Activated naive CD8-positive, alpha-beta T cell treated with anti-CD3 and anti-CD28 coated beads, Interleukin-2, amount 50 U/mL, for 16 hours (primary cell): ENCODE data around the gene SPINT2.
"Not testable (repeated sequence)": the region's sequence is repeated elsewhere in the genome, so short reads cannot be mapped to it uniquely, and the experiment has no call there.

Experiments used
- DNase-seq: peaks from one replicate; pipeline ENCODE4 v3.0.0-alpha.2; 2020; ENCODE audit warnings: low read depth, low spot score

The SPINT2 gene

GRCh38 chr19:38264486-38265212, at the start of gene SPINT2:
Gene SPINT2 (plus strand): TSS chr19:38264573. CDS start chr19:38264893, 320 bp downstream.
- peak; percentile 4 for DNase-seq

GRCh38 chr19:38216785-38217641, 47.4 kb upstream of the SPINT2 start:
- no peak for DNase-seq

- DNase-seq = no peak
These were observed 46.2 kb upstream of the SPINT2 start for GRCh38 chr19:38218204-38218603.

DNA sequence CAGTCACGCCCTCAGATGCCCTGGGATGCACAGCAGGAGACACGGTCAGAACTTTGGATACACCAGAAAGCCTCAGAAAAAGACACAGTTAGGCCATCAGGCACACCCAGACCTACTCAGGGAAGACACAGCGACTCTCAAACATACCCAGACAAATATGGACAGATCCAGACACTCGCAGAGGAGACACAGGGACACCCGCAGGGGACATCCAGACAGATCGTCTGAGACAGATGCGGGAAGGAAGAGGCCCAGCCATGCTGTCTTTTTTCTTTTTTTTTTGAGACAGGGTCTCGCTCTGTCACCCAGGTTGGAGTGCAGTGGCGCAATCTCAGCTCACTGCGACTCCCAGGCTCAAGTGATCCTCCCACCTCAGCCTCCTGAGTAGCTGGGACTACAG, 45.2 kb upstream of the SPINT2 start:
- no peak for DNase-seq

DNA sequence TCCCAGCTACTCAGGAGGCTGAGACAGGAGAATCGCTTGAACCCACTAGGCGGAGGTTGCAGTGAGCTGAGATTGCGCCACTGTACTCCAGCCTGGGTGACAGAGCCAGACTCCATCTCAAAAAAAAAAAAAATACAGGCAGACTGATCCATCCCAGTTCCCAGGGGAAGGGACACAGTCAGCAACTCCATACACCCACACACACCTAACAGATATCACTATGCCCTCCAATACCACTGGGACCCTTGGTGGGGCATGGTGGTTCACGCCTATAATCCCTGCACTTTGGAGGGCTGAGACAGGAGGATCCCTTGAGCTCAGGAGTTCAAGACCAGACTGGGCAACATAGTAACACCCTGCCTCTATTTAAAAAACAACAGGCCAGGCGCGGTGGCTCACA, 43.0 kb upstream of the SPINT2 start:
- DNase-seq = no peak

- no peak for DNase-seq
These were observed 42.2 kb upstream of the SPINT2 start for GRCh38 chr19:38221919-38222830.

GRCh38 chr19:38223119-38223523, 41.3 kb upstream of the SPINT2 start:
- DNase-seq = no peak

DNA sequence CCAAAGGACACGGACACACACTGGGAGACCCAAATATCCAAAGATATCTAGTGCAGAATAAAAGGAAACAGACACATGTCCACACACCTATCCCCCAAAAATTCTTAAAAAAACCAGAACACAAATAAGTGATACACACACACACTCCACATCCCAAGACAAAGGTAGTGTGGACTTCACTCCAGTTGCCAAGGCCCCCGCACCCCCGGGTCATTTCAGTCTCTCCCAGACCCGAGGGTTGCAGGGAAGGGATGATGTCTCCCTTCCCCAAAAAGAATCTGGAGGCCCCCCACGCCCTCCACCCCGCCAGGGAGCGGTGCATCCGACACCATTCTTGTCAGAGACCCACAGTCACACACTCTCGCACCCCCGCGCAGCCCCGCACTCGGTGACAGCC, 40.8 kb upstream of the SPINT2 start:
- DNase-seq = no peak

DNA sequence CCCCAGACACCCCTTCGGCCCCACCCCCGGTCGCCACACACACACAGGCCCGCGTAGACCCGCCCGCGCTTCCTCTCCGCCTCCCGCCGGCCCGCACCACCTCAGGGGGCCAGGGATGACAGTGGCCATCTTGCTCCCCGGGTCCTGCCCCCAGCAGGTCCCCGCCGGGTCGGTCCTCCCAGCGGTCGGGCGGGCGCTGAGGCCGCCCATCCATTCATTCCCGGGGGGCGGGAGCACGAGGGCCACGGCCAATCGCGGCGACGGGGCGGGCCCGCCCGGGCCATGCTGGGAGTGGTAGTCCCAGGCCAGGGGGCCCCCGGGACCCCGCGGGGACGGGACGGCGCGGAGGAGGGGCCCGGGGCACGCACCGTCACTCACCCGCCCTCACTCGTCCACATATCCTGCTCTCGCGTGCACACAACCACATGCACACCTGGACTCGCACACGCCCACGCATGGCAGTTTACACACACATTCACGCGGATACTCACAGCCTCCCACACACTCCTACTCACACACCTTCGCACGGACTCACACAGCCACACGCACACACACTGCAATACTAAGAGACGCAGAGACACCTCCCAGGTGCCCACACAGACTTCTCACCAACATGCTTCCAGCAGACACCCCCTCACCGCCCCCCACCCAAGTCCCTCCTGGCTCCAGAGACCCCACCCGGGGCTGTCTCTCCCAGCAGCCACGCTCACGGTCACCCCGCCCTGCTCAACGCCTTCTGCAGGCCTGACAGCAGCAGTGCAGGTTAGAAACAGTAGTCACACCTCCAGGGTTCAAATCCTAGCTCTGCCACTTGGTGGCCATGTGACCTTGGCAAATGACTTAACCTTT, 40.1 kb upstream of the SPINT2 start, which contains the start of gene DPF1:
Gene DPF1 (minus strand): TSS at position 209 of the 849 bp plus-strand sequence. CDS start 80 bp downstream, at position 129.
- DNase-seq = peak; percentile 14

DNA sequence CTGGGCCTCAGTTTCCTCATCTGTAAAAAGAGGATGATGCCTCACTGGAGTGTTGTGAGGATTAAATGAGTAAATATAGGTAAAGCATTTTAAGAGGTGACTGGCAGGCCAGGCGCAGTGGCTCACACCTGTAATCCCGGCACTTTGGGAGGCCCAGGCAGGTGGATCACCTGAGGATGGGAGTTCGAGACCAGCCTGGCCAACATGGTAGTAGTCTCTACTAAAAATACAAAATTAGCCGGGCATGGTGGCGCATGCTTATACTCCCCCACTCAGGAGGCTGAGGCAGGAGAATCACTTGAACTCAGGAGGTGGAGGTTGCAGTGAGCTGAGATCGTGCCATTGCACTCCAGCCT, 39.5 kb upstream of the SPINT2 start:
- DNase-seq = not testable (repeated sequence)

DNA sequence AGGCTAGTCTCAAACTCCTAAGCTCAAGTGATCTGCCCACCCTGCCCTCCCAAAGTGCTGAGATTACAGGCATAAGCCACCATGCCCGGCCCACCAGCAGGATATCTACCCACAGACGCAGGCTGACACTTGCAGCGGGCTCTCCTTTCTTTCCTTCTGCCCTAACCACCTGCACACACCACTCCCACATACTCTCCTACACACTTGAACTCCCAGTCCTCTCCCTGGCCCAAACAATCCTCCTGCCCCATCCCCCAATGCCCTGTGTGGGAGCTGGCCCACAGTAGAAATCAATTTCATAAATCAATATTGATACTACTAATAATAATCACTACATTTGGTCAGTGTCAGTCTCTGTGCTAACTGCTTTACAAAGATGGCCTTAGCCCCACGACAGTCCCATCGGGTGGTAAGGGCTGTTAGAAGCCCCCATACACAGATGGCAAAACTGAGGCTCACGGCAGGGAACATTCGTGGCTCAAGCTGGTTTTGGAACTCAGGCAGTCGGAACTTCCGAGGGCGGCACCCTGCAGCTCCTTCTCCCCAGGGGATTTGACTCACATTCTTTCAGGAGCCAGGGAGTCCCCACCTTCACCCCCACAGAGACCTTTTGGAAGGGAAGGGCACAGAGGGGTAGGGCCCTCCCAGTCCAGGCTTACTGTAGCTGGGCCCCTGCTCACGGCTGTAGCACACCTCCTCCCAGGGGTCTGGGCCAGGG, 36.9 kb upstream of the SPINT2 start:
- DNase-seq = no peak

- no peak for DNase-seq
These were observed 36.4 kb upstream of the SPINT2 start for GRCh38 chr19:38228005-38228377.

- no peak for DNase-seq
These were observed 35.6 kb upstream of the SPINT2 start for GRCh38 chr19:38228491-38229439.

DNA sequence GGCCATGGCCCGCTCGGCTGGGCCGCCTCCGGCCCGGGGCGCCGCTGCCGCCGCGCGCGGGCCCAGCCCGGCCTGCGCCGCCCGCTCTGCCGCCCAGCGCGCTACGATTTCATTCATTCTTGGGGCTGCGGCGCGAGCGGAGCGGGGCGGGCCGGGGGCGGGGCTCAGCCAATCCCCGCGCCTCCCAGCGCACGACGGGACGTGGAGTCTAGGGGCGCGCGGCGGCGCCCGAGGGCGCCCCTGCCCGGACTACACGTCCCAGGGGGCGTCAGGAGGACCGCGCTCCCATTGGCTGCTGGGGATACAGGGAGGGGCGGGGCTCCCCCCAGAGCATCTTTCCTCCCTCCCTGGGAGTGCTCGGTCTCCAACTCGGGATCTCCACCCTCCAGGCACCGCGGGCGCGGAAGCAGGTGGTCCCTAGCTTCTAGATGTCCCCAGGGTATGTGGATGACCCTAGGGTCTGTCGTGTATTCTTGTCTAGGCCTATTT, 34.7 kb upstream of the SPINT2 start:
- DNase-seq = peak; percentile 32

DNA sequence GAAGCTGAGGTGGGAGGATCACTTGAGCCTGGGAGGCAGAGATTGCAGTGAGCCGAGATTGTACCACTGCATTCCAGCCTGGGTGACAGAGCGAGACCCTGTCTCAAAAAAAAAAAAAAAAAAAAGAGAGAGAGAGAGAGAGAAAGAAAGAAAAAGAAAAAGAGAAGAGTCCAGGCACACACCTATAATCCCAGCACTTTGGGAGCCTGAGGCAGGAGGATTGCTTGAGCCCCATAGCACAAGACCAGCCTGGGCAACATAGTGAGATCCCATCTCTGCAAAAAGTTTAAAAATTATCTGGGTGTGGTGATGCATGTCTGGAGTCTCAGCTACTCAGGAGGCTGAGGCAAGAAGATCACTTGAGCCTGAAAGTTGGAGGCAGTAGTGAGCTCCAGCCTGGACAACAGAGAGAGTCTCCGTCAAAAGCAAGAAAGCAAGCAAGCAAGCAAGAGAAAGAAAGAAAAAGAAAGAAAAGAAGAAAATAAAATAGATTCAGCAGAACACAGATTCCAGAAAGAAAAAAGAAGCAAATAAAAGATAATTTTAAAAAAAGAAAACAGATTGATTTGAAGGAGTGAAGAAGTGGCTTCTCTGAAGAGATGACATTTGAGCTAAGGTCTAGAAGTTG, 33.8 kb upstream of the SPINT2 start:
- DNase-seq = not testable (repeated sequence)

DNA sequence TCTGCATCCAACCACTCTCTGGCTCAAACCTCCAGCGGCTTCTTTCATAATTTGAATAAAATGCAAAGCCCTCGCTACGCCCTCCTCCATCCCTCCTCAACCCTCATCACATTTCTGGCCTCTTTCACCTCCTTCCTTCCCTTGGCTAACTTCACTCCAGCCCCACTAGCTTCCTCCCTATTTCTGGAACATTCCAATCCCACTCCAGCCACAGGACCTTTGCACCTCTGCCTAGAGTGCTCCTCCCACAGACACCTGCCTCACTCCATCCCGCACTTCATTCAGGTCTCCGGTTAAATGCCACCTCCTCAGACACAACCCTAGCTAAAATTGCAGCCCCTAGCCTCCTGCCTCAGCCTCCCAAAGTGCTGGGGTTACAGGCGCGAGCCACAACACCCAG, 32.5 kb upstream of the SPINT2 start:
- DNase-seq = no peak

GRCh38 chr19:38233740-38234251, 30.6 kb upstream of the SPINT2 start:
- peak; percentile 49 for DNase-seq

DNA sequence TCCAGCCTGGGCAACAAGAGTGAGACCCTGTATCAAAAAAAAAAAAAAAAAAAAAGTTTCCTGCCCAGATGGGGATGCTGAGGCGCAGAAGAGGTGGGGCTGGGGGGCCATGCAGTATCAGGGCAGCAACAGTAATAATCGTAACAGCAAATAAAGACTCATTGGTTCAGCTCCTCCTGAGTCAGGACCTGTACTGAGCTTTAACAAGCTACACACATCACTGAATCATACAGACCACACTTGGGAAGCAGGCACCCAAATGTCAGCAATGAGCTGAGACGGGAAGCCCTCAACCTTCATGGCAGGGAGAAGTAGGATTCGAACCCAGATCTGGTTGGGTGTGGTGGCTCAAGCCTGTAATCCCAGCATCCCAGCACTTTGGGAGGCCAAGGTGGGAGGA, 29.8 kb upstream of the SPINT2 start:
- no peak for DNase-seq
